GM12891 (cell line): ENCODE results near the gene DNAJC18.
"Not testable (repeated sequence)": the region's sequence is repeated elsewhere in the genome, so short reads cannot be mapped to it uniquely, and the experiment has no call there.

Source experiments
- DNase-seq: peaks from one replicate; pipeline ENCODE4 v3.0.0; 2011; ENCODE audit warnings: low spot score; ENCODE audit not compliant: insufficient read length
- FAIRE-seq: peaks from 2 replicates; lab custom pipeline; 2011; peaks lifted over from hg19 to GRCh38; lab: Jason Lieb, UNC
- PAX5 ChIP-seq: IDR thresholded peaks from 2 replicates; pipeline ENCODE4 v1.6.1; 2011; ENCODE audit warnings: low read length, moderate library complexity, mild to moderate bottlenecking; ENCODE audit not compliant: insufficient read depth, severe bottlenecking
- POLR2A ChIP-seq: IDR thresholded peaks from 2 replicates; pipeline ENCODE4 v1.6.1; 2011; ENCODE audit warnings: low read depth, low read length, control low read depth
- POLR2AphosphoS5 ChIP-seq: IDR thresholded peaks from 2 replicates; pipeline ENCODE4 v1.6.1; 2011; ENCODE audit warnings: low read depth, low read length, control low read depth
- POU2F2 ChIP-seq: IDR thresholded peaks from 2 replicates; pipeline ENCODE4 v1.6.1; 2011; ENCODE audit warnings: low read depth, mild to moderate bottlenecking, control low read depth, low read length, moderate library complexity
- SPI1 ChIP-seq: IDR thresholded peaks from 2 replicates; pipeline ENCODE4 v1.6.1; 2011; ENCODE audit warnings: low read depth, low read length, control low read depth
- TAF1 ChIP-seq: IDR thresholded peaks from 2 replicates; pipeline ENCODE4 v1.6.1; 2011; ENCODE audit warnings: low read depth, low read length, control low read depth

DNAJC18 gene

GRCh38 chr5:139391570-139392323, 47.6 kb downstream of the DNAJC18 start:
- TF ChIP-seq POLR2A (no peak; the same call in 1 of the 2 replicates), SPI1 (peak; percentile 77), POLR2AphosphoS5 (peak; percentile 60; the same call in 1 of the 2 replicates), POU2F2 (no peak), TAF1 (peak; percentile 18; the same call in 1 of the 2 replicates), PAX5 (no peak)
- no peak for DNase-seq
- peak; percentile 83 for FAIRE-seq

- peak; percentile 31 for FAIRE-seq
- TF ChIP-seq SPI1 (no peak), PAX5 (no peak), POLR2A (no peak), TAF1 (no peak), POLR2AphosphoS5 (no peak), POU2F2 (no peak)
- DNase-seq, result no peak
Observed at GRCh38 chr5:139390639-139391569, 48.4 kb downstream of the DNAJC18 start.

- FAIRE-seq, result peak; percentile 99
- peak; percentile 86 for TF ChIP-seq TAF1
- TF ChIP-seq POU2F2, result peak; percentile 88
- TF ChIP-seq POLR2A, result peak; percentile 93
- peak; percentile 72 for TF ChIP-seq SPI1
- TF ChIP-seq PAX5, result no peak
- peak; percentile 94 for TF ChIP-seq POLR2AphosphoS5
- peak; percentile 80 for DNase-seq
Observed at GRCh38 chr5:139389701-139390638, 49.4 kb downstream of the DNAJC18 start, which contains the start of gene MZB1. Gene MZB1 (minus strand): TSS chr5:139389913. CDS start chr5:139389856, 57 bp downstream.

GRCh38 chr5:139388198-139388821, 51.0 kb downstream of the DNAJC18 start:
- TF ChIP-seq PAX5 (no peak), POLR2AphosphoS5 (peak; percentile 25; the same call in 1 of the 2 replicates), POLR2A (peak; percentile 45; the same call in 1 of the 2 replicates), SPI1 (no peak), POU2F2 (0 out of 2 replicates have a peak, but pooled peaks have one; percentile 32), TAF1 (no peak)
- FAIRE-seq, result peak; percentile 52
- no peak for DNase-seq

GRCh38 chr5:139387611-139388197, 51.6 kb downstream of the DNAJC18 start:
- TF ChIP-seq POLR2AphosphoS5 (no peak), TAF1 (no peak), PAX5 (no peak), POLR2A (no peak)
- FAIRE-seq, result peak; percentile 48
- no peak for DNase-seq

GRCh38 chr5:139386956-139387355, 52.4 kb downstream of the DNAJC18 start:
- FAIRE-seq, DNase-seq: not testable (repeated sequence)

- TF ChIP-seq SPI1 (no peak), PAX5 (no peak), TAF1 (no peak), POLR2AphosphoS5 (no peak), POLR2A (no peak), POU2F2 (no peak)
- FAIRE-seq, result peak; percentile 69
- DNase-seq, result no peak
Observed at GRCh38 chr5:139386050-139386438, 53.3 kb downstream of the DNAJC18 start.
